ENCODE results near the gene FLT3.

- TF ChIP-seq CTCF (IDR thresholded peaks at IDR 0.05; ENCODE audit: low read depth, low read length) = no peak
- TF ChIP-seq EZH2phosphoT487 (IDR thresholded peaks at IDR 0.05; ENCODE audit: low read depth) = no peak
These were observed 130.5 kb downstream of the FLT3 start for GRCh38 chr13:27969866-27970229.

Measured in OCI-LY3 (cell line).